Activated T-cell treated with anti-CD3 and anti-CD28 coated beads, Interleukin-2, amount 50 U/mL, for 1 hour (primary cell): ENCODE results near the gene DNAJB1.

Experiments
- DNase-seq: peaks from one replicate; pipeline ENCODE4 v3.0.0-alpha.2; 2020

Gene DNAJB1

DNA sequence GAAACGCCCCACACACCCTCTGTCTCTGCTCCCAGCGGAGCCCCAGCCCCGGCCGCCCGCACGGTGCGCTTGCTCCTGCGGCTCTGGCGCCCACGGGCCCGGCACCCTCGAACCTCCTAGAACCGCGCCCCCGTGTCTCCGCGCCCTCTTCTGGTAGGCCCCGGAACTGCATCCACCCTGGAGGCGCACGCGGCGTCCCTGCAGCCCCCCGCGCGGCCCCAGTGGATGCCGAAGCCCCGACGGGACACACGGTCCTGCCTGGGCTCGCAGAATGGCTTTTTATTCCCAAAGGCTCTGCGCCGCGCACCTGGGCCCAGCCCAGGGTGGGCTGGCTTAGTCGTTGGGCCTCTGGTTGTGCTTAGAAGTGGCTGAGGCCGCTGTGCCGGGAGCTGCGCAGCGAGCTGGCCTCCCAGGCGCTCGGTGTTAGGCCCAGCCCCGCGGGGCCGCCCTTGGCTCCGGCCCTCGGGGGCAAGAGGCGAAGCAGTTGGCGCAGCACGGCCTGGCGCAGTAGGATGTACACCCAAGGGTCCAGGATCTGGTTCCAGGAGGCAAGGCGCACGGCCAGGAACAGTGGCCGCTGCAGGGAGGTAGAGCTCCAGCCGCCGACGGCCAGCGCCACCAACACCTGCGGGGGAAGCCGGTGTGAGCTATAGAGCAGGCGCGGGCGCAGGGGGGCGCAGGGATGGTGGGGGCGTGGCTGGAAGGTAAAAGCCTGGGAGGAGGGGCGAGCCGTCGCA, 45.8 kb downstream of the DNAJB1 start:
- peak; percentile 91 for DNase-seq

DNA sequence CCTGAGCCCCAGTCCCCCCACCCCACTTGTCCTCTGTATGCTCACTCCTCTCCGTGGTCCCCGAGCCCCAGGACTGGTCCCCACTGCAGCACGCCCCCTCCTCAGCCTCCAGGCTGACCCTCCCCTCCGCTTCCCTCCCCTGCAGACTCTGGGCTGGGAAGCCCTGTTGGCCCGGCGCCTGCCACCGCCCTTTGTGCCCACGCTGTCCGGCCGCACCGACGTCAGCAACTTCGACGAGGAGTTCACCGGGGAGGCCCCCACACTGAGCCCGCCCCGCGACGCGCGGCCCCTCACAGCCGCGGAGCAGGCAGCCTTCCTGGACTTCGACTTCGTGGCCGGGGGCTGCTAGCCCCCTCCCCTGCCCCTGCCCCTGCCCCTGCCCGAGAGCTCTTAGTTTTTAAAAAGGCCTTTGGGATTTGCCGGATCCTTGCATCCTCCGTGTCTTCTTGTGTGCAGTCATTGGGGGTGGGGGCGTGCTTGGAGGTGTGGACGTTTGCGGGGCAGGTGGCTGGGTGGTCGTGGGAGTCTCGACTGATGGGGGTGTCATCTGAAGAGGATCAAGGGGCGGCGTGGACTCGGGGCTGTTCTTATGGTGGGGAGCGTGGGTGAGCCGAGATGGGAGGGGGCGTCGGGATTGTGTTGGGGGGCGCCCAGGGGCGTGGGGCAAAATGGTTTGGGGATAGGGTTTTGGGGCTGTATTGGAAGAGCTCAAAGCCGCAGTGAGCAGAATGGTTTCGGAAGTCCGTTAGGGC, 46.6 kb downstream of the DNAJB1 start:
- DNase-seq = no peak

DNA sequence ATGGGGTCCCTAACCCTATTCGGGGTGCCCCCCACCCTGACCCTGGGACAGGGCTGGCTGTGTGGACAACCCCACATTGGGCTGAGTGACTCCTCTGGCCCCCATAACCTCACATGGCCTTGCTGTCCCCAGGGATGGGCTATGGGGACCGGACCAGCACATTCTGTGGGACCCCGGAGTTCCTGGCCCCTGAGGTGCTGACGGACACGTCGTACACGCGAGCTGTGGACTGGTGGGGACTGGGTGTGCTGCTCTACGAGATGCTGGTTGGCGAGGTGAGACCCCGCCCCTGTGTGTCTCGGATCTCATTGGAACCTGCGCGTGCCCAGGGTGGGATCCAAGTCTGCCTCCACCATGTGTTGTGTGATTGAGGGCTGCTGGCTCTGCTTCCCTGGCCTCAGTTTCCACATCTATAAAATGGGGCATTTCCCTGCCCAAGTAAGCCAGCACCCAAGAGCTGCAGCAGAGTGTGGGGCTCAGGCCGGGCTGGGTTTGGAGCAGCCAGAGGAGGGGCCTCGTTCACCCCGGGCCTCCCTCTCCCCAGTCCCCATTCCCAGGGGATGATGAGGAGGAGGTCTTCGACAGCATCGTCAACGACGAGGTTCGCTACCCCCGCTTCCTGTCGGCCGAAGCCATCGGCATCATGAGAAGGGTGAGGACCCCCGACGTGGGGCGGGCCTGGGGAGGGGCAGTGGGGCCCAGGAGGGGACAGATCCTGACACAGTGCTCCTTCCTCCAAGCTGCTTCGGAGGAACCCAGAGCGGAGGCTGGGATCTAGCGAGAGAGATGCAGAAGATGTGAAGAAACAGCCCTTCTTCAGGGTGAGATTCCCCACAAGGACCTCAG, 47.9 kb downstream of the DNAJB1 start:
- DNase-seq = no peak

DNA sequence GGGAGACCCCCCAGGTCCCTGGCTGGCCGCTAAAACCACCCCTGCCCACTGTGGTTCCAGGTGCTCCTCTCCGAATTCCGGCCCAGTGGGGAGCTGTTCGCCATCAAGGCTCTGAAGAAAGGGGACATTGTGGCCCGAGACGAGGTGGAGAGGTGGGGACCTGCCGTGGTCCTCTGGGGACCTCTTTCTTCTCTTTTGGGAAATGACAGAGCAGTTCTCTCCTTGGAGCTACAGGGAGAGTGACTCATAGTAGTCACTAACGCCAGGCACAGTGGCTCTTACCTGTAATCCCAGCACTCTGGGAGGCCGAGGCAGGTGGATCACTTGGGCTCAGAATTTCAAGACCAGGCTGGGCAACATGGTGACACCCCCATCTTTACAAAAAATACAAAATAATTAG, 50.4 kb downstream of the DNAJB1 start:
- no peak for DNase-seq

DNA sequence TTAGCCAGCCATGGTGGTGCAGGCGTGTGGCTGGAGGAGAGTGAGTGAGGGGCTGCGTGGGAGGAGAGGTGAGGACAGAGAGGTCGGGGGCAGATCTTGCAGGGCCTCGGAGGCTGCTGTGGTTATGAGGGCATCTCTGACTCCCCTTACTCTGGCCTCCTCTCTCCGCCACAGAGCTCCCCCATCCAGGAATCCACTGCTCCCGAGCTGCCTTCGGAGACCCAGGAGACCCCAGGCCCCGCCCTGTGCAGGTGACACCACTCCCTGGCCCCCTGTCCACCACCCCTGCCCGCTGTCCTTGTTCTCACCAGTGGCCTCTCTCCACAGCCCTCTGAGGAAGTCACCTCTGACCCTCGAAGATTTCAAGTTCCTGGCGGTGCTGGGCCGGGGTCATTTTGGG, 50.8 kb downstream of the DNAJB1 start:
- DNase-seq = no peak
